GM12878 (cell line): Measurements from ENCODE around the gene TPM4. TPM values are rescaled to one million over a fixed set of nuclear protein-coding genes. Genes with fewer than 3 reads are reported as not detected.

Source experiments
- ASH2L ChIP-seq: fragments of 300-600, 200-600 bp; sonication (generic); IDR thresholded peaks from 2 replicates; pipeline ENCODE4 v1.6.1; 2017; ENCODE audit warnings: low read depth, mild to moderate bottlenecking, borderline replicate concordance
- ATF7 ChIP-seq: fragments of 450-650 bp; IDR thresholded peaks from 2 replicates; pipeline ENCODE4 v1.6.1; 2016; ENCODE audit warnings: low read depth, mild to moderate bottlenecking
- BCL11A ChIP-seq: IDR thresholded peaks from 2 replicates; pipeline ENCODE4 v1.6.1; 2011; ENCODE audit warnings: low read depth, low read length
- CBX3 ChIP-seq: fragments of 200-600 bp; sonication (generic); IDR thresholded peaks from 2 replicates; pipeline ENCODE4 v1.6.1; 2016; ENCODE audit warnings: low read depth, borderline replicate concordance
- CHD1 ChIP-seq: IDR thresholded peaks from 2 replicates; pipeline ENCODE4 v1.6.1; 2012; ENCODE audit warnings: low read depth, low read length, improper control_type of control experiment
- CREB1 ChIP-seq: IDR thresholded peaks from 2 replicates; pipeline ENCODE4 v1.6.1; 2012; ENCODE audit warnings: low read depth, mild to moderate bottlenecking, inconsistent platforms
- EGR1 ChIP-seq, 2 experiments: IDR thresholded peaks; 1 replicate in 1 of 2; 2 replicates in 1 of 2; pipeline ENCODE4 v1.6.1; 2011 to 2012; ENCODE audit warnings: low read depth in 2 of 2, low read length in 2 of 2, borderline replicate concordance in 1 of 2, mild to moderate bottlenecking in 1 of 2, moderate library complexity in 1 of 2
- EP300 ChIP-seq, 2 experiments: fragments of 150-350 bp in 1 of 2; IDR thresholded peaks; 2 replicates each; pipeline ENCODE4 v1.6.1; 2011 to 2012; ENCODE audit warnings: low read depth in 2 of 2, low read length in 2 of 2, borderline replicate concordance in 1 of 2, improper control_type of control experiment in 1 of 2, inconsistent platforms in 1 of 2; ENCODE audit not compliant: control insufficient read depth in 1 of 2
- ESRRA ChIP-seq: IDR thresholded peaks from 2 replicates; pipeline ENCODE4 v1.6.1; 2012; ENCODE audit warnings: mild to moderate bottlenecking, low read length, improper control_type of control experiment
- HCFC1 ChIP-seq: fragments of 150-350 bp; IDR thresholded peaks from 2 replicates; pipeline ENCODE4 v1.6.1; 2014; ENCODE audit warnings: low read length
- HDAC2 ChIP-seq: fragments of 200-600 bp; sonication (generic); IDR thresholded peaks from 2 replicates; pipeline ENCODE4 v1.6.1; 2017
- HDGF ChIP-seq: fragments of 450-650 bp; IDR thresholded peaks from 2 replicates; pipeline ENCODE4 v1.6.1; 2016; ENCODE audit warnings: antibody characterized with exemption
- LARP7 ChIP-seq: fragments of 450-650 bp; IDR thresholded peaks from 2 replicates; pipeline ENCODE4 v1.6.1; 2017; ENCODE audit warnings: mild to moderate bottlenecking
- MEF2A ChIP-seq: IDR thresholded peaks from 2 replicates; pipeline ENCODE4 v1.6.1; 2011; ENCODE audit warnings: low read depth, mild to moderate bottlenecking, low read length, moderate library complexity; ENCODE audit not compliant: insufficient read depth
- RB1 ChIP-seq: fragments of 450-650 bp; formaldehyde crosslinking; IDR thresholded peaks from 2 replicates; pipeline ENCODE4 v1.6.1; 2017; ENCODE audit warnings: mild to moderate bottlenecking, borderline replicate concordance
- RELA ChIP-seq: fragments of 450-650 bp; IDR thresholded peaks from 2 replicates; pipeline ENCODE4 v1.8.0; 2014; ENCODE audit warnings: borderline replicate concordance; ENCODE audit not compliant: partially characterized antibody
- RFX5 ChIP-seq: IDR thresholded peaks from 2 replicates; pipeline ENCODE4 v1.6.1; 2011; ENCODE audit warnings: low read depth, low read length, improper control_type of control experiment
- SMC3 ChIP-seq: IDR thresholded peaks from 2 replicates; pipeline ENCODE4 v1.6.1; 2011; ENCODE audit warnings: low read length, improper control_type of control experiment, borderline replicate concordance
- SREBF1 ChIP-seq: IDR thresholded peaks from 2 replicates; pipeline ENCODE4 v1.6.1; 2012; ENCODE audit warnings: mild to moderate bottlenecking, low read length
- STAT1 ChIP-seq: fragments of 450-650 bp; conservative IDR thresholded peaks from 2 replicates; pipeline ENCODE4 v1.6.1; 2014; ENCODE audit warnings: antibody characterized with exemption, mild to moderate bottlenecking
- STAT3 ChIP-seq: IDR thresholded peaks from 2 replicates; pipeline ENCODE4 v1.6.1; 2011; ENCODE audit warnings: low read depth, low read length, improper control_type of control experiment
- TCF12 ChIP-seq: IDR thresholded peaks from 2 replicates; pipeline ENCODE4 v1.6.1; 2011; ENCODE audit warnings: low read depth, mild to moderate bottlenecking, low read length
- polyA plus RNA-seq, 11 experiments: library from polyadenylated mRNA; depleted of rRNA in 4 of 11; unstranded in 6 of 11; stranded (reverse) in 5 of 11; fragments of >200 nt; fragmentation: Nextera tagmentation in 4 of 11; fragmentation: Illumina TruSeq in 1 of 11; extraction: Ambion mirVana in 4 of 11; extraction: Trizol in 1 of 11; gene quantifications; 1 replicate in 1 of 11; 2 replicates in 10 of 11; pipeline versions ENCODE4 v1.2.1 to v1.2.3, GENCODE V29; 2011 to 2016; ENCODE audit warnings: inconsistent platforms in 2 of 11, missing spikeins in 2 of 11, low read depth in 1 of 11
- total RNA-seq, 4 experiments: library from RNA; depleted of rRNA in 3 of 4; stranded (reverse); fragments of >200 nt in 3 of 4; fragmentation: Illumina TruSeq in 1 of 4; extraction: Trizol in 1 of 4; gene quantifications; 2 replicates each; pipeline versions ENCODE4 v1.2.1 to v1.2.3, GENCODE V29; 2013 to 2021
- TF ChIP-seq, protein P1 (sequence below): IDR thresholded peaks from 2 replicates; pipeline ENCODE4 v1.6.1; 2011; ENCODE audit warnings: borderline replicate concordance, low read depth, mild to moderate bottlenecking, moderate library complexity, low read length; ENCODE audit not compliant: insufficient read depth, poor library complexity, severe bottlenecking
- TF ChIP-seq, protein P2 (sequence below): fragments of 450-650 bp; IDR thresholded peaks from 2 replicates; pipeline ENCODE4 v1.6.1; 2017; ENCODE audit warnings: mild to moderate bottlenecking, moderate library complexity

TPM4 gene
- total and polyA plus RNA-seq, 10 of the 15 experiments (the other 5 are each of a cell fraction or from before 2014, with no cell fraction given): 183 to 620 (median 407) TPM

DNA sequence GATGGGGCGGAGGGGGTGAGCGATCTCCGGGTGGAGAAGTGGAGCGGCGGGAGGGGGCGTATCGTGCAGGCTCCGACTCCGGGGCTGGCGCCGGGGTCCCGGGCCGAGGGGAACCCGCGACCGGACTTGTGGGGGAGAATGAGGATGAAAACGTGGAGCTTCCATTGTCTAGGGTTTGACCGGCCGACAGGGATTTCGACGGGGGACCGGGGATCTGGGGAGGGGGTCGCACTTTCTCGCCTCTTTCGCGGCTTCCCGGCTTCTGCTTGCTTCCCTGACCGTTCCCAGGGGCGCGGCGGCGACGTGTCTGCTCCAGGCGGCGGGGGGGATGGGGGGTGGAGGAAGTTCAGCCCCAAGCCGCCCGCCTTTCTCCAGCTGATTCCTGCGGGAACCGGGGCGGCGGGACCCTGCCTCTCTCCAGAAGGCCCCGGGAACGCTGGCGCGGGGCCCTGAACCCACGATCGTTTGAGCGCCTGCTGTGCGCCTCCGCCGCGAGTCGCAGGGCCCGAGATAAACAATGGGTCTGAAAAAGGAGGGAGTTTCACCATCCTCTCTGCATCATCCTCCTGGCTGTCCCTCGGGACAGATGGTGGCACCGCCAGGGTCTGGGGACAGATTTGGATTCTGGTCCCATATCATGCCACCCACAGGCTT is 790 bp downstream of the TPM4 start (continued):
- no peak for TF ChIP-seq TCF12
- TF ChIP-seq ASH2L: no peak
- 0 out of 2 replicates have a peak, but pooled peaks have one; percentile 36 for TF ChIP-seq CHD1
- no peak for TF ChIP-seq RELA
- no peak for TF ChIP-seq HDAC2
- TF ChIP-seq HCFC1: no peak
- TF ChIP-seq STAT1: no peak
- TF ChIP-seq CREB1: no peak
- no peak for TF ChIP-seq MEF2A
- TF ChIP-seq RFX5: no peak
- no peak for TF ChIP-seq HDGF
- TF ChIP-seq EP300 (IDR thresholded peaks at IDR 0.05; ENCODE audit: borderline replicate concordance in 1 of 2, control insufficient read depth in 1 of 2, low read depth in 2 of 2, low read length in 2 of 2): no peak
- no peak for TF ChIP-seq CBX3
- 0 out of 2 replicates have a peak, but pooled peaks have one; percentile 47 for TF ChIP-seq LARP7
- no peak for TF ChIP-seq EGR1 (IDR thresholded peaks at IDR 0.05; ENCODE audit: borderline replicate concordance in 1 of 2, low read depth in 2 of 2, low read length in 2 of 2)
- TF ChIP-seq SREBF1: no peak
- TF ChIP-seq STAT3: no peak
- no peak for TF ChIP-seq BCL11A
- 0 out of 2 replicates have a peak, but pooled peaks have one; percentile 40 for TF ChIP-seq RB1
- TF ChIP-seq ATF7: no peak
- TF ChIP-seq ESRRA: no peak
- TF ChIP-seq, protein P1, sequence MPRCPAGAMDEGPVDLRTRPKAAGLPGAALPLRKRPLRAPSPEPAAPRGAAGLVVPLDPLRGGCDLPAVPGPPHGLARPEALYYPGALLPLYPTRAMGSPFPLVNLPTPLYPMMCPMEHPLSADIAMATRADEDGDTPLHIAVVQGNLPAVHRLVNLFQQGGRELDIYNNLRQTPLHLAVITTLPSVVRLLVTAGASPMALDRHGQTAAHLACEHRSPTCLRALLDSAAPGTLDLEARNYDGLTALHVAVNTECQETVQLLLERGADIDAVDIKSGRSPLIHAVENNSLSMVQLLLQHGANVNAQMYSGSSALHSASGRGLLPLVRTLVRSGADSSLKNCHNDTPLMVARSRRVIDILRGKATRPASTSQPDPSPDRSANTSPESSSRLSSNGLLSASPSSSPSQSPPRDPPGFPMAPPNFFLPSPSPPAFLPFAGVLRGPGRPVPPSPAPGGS: no peak
- no peak for TF ChIP-seq SMC3
- TF ChIP-seq, protein P2, sequence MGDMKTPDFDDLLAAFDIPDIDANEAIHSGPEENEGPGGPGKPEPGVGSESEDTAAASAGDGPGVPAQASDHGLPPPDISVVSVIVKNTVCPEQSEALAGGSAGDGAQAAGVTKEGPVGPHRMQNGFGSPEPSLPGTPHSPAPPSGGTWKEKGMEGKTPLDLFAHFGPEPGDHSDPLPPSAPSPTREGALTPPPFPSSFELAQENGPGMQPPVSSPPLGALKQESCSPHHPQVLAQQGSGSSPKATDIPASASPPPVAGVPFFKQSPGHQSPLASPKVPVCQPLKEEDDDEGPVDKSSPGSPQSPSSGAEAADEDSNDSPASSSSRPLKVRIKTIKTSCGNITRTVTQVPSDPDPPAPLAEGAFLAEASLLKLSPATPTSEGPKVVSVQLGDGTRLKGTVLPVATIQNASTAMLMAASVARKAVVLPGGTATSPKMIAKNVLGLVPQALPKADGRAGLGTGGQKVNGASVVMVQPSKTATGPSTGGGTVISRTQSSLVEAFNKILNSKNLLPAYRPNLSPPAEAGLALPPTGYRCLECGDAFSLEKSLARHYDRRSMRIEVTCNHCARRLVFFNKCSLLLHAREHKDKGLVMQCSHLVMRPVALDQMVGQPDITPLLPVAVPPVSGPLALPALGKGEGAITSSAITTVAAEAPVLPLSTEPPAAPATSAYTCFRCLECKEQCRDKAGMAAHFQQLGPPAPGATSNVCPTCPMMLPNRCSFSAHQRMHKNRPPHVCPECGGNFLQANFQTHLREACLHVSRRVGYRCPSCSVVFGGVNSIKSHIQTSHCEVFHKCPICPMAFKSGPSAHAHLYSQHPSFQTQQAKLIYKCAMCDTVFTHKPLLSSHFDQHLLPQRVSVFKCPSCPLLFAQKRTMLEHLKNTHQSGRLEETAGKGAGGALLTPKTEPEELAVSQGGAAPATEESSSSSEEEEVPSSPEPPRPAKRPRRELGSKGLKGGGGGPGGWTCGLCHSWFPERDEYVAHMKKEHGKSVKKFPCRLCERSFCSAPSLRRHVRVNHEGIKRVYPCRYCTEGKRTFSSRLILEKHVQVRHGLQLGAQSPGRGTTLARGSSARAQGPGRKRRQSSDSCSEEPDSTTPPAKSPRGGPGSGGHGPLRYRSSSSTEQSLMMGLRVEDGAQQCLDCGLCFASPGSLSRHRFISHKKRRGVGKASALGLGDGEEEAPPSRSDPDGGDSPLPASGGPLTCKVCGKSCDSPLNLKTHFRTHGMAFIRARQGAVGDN: no peak
